Astrocyte (in vitro differentiated cells and primary cell): Measurements from ENCODE around the gene IL10RB.

Source experiments
- EZH2 ChIP-seq: IDR thresholded peaks from 2 replicates; pipeline ENCODE4 v1.6.1; 2012; ENCODE audit warnings: mild to moderate bottlenecking, low read length, inconsistent platforms; ENCODE audit not compliant: insufficient read depth
- TF ChIP-seq, protein P1 (sequence below): IDR thresholded peaks from 2 replicates; pipeline ENCODE4 v1.5.1; 2011; ENCODE audit warnings: low read depth, mild to moderate bottlenecking, inconsistent platforms, low read length, moderate library complexity; ENCODE audit not compliant: insufficient read depth

- TF ChIP-seq, protein P1, sequence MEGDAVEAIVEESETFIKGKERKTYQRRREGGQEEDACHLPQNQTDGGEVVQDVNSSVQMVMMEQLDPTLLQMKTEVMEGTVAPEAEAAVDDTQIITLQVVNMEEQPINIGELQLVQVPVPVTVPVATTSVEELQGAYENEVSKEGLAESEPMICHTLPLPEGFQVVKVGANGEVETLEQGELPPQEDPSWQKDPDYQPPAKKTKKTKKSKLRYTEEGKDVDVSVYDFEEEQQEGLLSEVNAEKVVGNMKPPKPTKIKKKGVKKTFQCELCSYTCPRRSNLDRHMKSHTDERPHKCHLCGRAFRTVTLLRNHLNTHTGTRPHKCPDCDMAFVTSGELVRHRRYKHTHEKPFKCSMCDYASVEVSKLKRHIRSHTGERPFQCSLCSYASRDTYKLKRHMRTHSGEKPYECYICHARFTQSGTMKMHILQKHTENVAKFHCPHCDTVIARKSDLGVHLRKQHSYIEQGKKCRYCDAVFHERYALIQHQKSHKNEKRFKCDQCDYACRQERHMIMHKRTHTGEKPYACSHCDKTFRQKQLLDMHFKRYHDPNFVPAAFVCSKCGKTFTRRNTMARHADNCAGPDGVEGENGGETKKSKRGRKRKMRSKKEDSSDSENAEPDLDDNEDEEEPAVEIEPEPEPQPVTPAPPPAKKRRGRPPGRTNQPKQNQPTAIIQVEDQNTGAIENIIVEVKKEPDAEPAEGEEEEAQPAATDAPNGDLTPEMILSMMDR = no peak
- TF ChIP-seq EZH2 = no peak
These were observed 15.0 kb downstream of the IL10RB start for GRCh38 chr21:33281096-33281652.
